HepG2 (cell line): Measurements from ENCODE around the gene PAIP1. TPM values are rescaled to one million over a fixed set of nuclear protein-coding genes. Genes with fewer than 3 reads are reported as not detected.

Experiments
- CBX1 ChIP-seq: IDR thresholded peaks from one replicate; pipeline ENCODE4 v1.6.1; 2016; ENCODE audit warnings: antibody characterized with exemption, low read depth
- HMG20B ChIP-seq: conservative IDR thresholded peaks from 2 replicates; pipeline ENCODE4 v1.6.1; 2016; ENCODE audit warnings: missing genetic modification reagents, missing compliant biosample characterization
- HMGA1 ChIP-seq: sonication (generic); formaldehyde crosslinking; conservative IDR thresholded peaks from 2 replicates; pipeline ENCODE4 v1.4.0; 2020; ENCODE audit warnings: missing genetic modification reagents
- HNRNPL ChIP-seq: fragments of 200-400 bp; formaldehyde crosslinking; IDR thresholded peaks from 2 replicates; pipeline ENCODE4 v1.6.1; 2017; ENCODE audit warnings: mild to moderate bottlenecking, low read depth, low read length
- NFYC ChIP-seq: IDR thresholded peaks from 2 replicates; pipeline ENCODE4 v1.6.1; 2016; ENCODE audit warnings: missing genetic modification reagents, missing compliant biosample characterization
- SIN3B ChIP-seq: fragments of 150-350 bp; IDR thresholded peaks from 2 replicates; pipeline ENCODE4 v1.6.1; 2014; ENCODE audit warnings: low read length
- TARDBP ChIP-seq: sonication (generic); formaldehyde crosslinking; IDR thresholded peaks from 2 replicates; pipeline ENCODE4 v1.8.0; 2022; ENCODE audit warnings: mild to moderate bottlenecking, missing genetic modification reagents
- ZBTB38 ChIP-seq: sonication (generic); formaldehyde crosslinking; IDR thresholded peaks from 2 replicates; pipeline ENCODE4 v1.5.1; 2020; ENCODE audit warnings: mild to moderate bottlenecking, missing genetic modification reagents
- polyA plus RNA-seq, 8 experiments: library from polyadenylated mRNA; depleted of rRNA in 3 of 8; stranded (reverse) in 7 of 8; unstranded in 1 of 8; fragments of >200 nt; fragmentation: Illumina TruSeq in 4 of 8; extraction: Trizol in 4 of 8; gene quantifications; 2 replicates each; pipeline versions ENCODE4 v1.2.1 to v1.2.3, GENCODE V29; 2011 to 2016; ENCODE audit warnings: low read depth in 4 of 8, missing spikeins in 1 of 8, mixed read lengths in 1 of 8; ENCODE audit not compliant: insufficient read depth in 1 of 8
- total RNA-seq, 5 experiments: library from RNA; depleted of rRNA; stranded (reverse); fragments of >200 nt; fragmentation: Illumina TruSeq; extraction: Trizol; gene quantifications; 2 replicates each; pipeline ENCODE4 v1.2.3, GENCODE V29; 2016; ENCODE audit warnings: low read depth in 1 of 5
- TF ChIP-seq, protein P1 (sequence below): sonication (generic); formaldehyde crosslinking; IDR thresholded peaks from 2 replicates; pipeline ENCODE4 v1.5.1; 2020; ENCODE audit warnings: missing genetic modification reagents, mild to moderate bottlenecking, borderline replicate concordance
- TF ChIP-seq, protein P2 (sequence below): sonication (generic); formaldehyde crosslinking; IDR thresholded peaks from 2 replicates; pipeline ENCODE4 v1.9.0; 2021; ENCODE audit warnings: missing genetic modification reagents, borderline replicate concordance
- TF ChIP-seq, protein P3 (sequence below): sonication (generic); formaldehyde crosslinking; IDR thresholded peaks from 2 replicates; pipeline ENCODE4 v1.5.1; 2020; ENCODE audit warnings: mild to moderate bottlenecking, missing genetic modification reagents, moderate library complexity
- TF ChIP-seq, protein P4 (sequence below): sonication (generic); formaldehyde crosslinking; IDR thresholded peaks from 2 replicates; pipeline ENCODE4 v1.4.0; 2020; ENCODE audit warnings: low read depth, missing genetic modification reagents
- TF ChIP-seq, protein P5 (sequence below): sonication (generic); formaldehyde crosslinking; IDR thresholded peaks from 2 replicates; pipeline ENCODE4 v1.4.0; 2020; ENCODE audit warnings: mild to moderate bottlenecking, missing genetic modification reagents
- TF ChIP-seq, protein P6 (sequence below): sonication (generic); formaldehyde crosslinking; IDR thresholded peaks from 2 replicates; pipeline ENCODE4 v1.4.0; 2020; ENCODE audit warnings: missing genetic modification reagents
- TF ChIP-seq, protein P7 (sequence below): IDR thresholded peaks from 2 replicates; pipeline ENCODE4 v1.6.1; 2016

The PAIP1 gene
- total and polyA plus RNA-seq, 2 of the 13 experiments (the other 11 are each of a cell fraction or from before 2014, with no cell fraction given) = 96.6 to 116 TPM

DNA sequence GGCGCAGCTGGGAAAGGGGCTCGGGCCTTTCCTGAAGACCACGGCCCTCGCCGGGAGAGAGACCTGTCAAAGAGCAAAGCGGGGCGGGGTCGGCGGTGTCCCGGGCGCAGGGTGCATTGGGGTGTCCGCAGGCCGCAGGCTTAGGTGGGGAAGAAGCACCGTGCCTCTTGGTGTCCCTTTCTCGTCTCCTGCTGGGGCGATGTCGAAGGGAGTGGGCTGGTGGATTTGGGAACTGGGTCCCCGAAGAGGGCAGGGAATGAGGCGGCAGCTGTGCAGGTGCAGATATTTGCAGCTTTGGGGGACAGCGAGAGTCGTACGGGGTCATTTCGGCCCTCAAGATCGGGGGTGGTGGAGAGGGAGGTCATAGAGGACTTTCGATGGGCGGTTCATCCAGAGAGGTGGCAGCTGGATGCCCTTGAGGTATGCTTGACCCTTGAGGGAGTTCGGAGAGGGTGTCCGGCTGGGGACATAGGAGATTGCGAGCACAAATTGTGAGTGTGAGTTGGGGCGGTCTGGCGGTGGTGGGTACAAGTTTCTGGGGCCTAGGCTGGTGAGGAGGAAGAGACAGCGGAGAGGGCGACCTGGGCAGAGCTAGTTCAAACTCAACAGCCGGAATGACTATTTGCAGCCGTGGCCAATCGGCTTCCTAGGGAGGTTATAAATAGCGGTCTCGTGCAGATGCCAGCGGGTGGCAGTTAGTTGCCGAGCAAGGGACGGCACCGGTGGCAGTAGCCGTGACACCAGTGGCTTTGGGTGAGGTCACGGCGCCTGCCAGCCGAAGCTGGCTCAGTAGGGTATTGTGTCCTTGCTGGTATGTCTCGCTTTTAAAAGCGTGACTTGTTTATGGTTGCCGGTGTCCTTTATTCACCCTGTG is 46.7 kb upstream of the PAIP1 start (continued):
- TF ChIP-seq, protein P1, sequence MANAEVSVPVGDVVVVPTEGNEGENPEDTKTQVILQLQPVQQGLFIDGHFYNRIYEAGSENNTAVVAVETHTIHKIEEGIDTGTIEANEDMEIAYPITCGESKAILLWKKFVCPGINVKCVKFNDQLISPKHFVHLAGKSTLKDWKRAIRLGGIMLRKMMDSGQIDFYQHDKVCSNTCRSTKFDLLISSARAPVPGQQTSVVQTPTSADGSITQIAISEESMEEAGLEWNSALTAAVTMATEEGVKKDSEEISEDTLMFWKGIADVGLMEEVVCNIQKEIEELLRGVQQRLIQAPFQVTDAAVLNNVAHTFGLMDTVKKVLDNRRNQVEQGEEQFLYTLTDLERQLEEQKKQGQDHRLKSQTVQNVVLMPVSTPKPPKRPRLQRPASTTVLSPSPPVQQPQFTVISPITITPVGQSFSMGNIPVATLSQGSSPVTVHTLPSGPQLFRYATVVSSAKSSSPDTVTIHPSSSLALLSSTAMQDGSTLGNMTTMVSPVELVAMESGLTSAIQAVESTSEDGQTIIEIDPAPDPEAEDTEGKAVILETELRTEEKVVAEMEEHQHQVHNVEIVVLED = no peak; the same call in 1 of the 2 replicates
- peak; percentile 83 for TF ChIP-seq HNRNPL
- no peak for TF ChIP-seq CBX1
- TF ChIP-seq, protein P2, sequence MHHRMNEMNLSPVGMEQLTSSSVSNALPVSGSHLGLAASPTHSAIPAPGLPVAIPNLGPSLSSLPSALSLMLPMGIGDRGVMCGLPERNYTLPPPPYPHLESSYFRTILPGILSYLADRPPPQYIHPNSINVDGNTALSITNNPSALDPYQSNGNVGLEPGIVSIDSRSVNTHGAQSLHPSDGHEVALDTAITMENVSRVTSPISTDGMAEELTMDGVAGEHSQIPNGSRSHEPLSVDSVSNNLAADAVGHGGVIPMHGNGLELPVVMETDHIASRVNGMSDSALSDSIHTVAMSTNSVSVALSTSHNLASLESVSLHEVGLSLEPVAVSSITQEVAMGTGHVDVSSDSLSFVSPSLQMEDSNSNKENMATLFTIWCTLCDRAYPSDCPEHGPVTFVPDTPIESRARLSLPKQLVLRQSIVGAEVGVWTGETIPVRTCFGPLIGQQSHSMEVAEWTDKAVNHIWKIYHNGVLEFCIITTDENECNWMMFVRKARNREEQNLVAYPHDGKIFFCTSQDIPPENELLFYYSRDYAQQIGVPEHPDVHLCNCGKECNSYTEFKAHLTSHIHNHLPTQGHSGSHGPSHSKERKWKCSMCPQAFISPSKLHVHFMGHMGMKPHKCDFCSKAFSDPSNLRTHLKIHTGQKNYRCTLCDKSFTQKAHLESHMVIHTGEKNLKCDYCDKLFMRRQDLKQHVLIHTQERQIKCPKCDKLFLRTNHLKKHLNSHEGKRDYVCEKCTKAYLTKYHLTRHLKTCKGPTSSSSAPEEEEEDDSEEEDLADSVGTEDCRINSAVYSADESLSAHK (CRISPR knock-in tag) = no peak
- no peak for TF ChIP-seq HMG20B (CRISPR knock-in tag)
- peak; percentile 46; the same call in 1 of the 2 replicates for TF ChIP-seq NFYC
- TF ChIP-seq, protein P3, sequence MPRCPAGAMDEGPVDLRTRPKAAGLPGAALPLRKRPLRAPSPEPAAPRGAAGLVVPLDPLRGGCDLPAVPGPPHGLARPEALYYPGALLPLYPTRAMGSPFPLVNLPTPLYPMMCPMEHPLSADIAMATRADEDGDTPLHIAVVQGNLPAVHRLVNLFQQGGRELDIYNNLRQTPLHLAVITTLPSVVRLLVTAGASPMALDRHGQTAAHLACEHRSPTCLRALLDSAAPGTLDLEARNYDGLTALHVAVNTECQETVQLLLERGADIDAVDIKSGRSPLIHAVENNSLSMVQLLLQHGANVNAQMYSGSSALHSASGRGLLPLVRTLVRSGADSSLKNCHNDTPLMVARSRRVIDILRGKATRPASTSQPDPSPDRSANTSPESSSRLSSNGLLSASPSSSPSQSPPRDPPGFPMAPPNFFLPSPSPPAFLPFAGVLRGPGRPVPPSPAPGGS (CRISPR knock-in tag) = no peak
- no peak for TF ChIP-seq HMGA1 (CRISPR knock-in tag)
- no peak for TF ChIP-seq SIN3B
- TF ChIP-seq, protein P4, sequence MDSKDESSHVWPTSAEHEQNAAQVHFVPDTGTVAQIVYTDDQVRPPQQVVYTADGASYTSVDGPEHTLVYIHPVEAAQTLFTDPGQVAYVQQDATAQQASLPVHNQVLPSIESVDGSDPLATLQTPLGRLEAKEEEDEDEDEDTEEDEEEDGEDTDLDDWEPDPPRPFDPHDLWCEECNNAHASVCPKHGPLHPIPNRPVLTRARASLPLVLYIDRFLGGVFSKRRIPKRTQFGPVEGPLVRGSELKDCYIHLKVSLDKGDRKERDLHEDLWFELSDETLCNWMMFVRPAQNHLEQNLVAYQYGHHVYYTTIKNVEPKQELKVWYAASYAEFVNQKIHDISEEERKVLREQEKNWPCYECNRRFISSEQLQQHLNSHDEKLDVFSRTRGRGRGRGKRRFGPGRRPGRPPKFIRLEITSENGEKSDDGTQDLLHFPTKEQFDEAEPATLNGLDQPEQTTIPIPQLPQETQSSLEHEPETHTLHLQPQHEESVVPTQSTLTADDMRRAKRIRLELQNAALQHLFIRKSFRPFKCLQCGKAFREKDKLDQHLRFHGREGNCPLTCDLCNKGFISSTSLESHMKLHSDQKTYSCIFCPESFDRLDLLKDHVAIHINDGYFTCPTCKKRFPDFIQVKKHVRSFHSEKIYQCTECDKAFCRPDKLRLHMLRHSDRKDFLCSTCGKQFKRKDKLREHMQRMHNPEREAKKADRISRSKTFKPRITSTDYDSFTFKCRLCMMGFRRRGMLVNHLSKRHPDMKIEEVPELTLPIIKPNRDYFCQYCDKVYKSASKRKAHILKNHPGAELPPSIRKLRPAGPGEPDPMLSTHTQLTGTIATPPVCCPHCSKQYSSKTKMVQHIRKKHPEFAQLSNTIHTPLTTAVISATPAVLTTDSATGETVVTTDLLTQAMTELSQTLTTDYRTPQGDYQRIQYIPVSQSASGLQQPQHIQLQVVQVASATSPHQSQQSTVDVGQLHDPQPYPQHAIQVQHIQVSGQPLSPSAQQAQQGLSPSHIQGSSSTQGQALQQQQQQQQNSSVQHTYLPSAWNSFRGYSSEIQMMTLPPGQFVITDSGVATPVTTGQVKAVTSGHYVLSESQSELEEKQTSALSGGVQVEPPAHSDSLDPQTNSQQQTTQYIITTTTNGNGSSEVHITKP (CRISPR knock-in tag) = no peak
- no peak for TF ChIP-seq TARDBP (CRISPR knock-in tag)
- TF ChIP-seq, protein P5, sequence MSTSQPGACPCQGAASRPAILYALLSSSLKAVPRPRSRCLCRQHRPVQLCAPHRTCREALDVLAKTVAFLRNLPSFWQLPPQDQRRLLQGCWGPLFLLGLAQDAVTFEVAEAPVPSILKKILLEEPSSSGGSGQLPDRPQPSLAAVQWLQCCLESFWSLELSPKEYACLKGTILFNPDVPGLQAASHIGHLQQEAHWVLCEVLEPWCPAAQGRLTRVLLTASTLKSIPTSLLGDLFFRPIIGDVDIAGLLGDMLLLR = no peak
- TF ChIP-seq, protein P6, sequence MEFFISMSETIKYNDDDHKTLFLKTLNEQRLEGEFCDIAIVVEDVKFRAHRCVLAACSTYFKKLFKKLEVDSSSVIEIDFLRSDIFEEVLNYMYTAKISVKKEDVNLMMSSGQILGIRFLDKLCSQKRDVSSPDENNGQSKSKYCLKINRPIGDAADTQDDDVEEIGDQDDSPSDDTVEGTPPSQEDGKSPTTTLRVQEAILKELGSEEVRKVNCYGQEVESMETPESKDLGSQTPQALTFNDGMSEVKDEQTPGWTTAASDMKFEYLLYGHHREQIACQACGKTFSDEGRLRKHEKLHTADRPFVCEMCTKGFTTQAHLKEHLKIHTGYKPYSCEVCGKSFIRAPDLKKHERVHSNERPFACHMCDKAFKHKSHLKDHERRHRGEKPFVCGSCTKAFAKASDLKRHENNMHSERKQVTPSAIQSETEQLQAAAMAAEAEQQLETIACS = no peak
- TF ChIP-seq, protein P7, sequence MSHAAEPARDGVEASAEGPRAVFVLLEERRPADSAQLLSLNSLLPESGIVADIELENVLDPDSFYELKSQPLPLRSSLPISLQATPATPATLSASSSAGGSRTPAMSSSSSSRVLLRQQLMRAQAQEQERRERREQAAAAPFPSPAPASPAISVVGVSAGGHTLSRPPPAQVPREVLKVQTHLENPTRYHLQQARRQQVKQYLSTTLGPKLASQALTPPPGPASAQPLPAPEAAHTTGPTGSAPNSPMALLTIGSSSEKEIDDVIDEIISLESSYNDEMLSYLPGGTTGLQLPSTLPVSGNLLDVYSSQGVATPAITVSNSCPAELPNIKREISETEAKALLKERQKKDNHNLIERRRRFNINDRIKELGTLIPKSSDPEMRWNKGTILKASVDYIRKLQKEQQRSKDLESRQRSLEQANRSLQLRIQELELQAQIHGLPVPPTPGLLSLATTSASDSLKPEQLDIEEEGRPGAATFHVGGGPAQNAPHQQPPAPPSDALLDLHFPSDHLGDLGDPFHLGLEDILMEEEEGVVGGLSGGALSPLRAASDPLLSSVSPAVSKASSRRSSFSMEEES (CRISPR knock-in tag) = no peak
- peak; percentile 65 for TF ChIP-seq ZBTB38 (CRISPR knock-in tag)
